CD4-positive, alpha-beta T cell treated with Interleukin-4 for 4 hours (primary cell): ENCODE measurements around the gene SLC33A1.
A peak's percentile ranks its signal among the peaks of the same experiment; 100 is the strongest.
"Not testable (repeated sequence)": the region's sequence is repeated elsewhere in the genome, so short reads cannot be mapped to it uniquely, and the experiment has no call there.

ENCODE experiments used
- DNase-seq: peaks from one replicate; pipeline ENCODE4 v3.0.0-alpha.2; 2020

SLC33A1 gene

DNA sequence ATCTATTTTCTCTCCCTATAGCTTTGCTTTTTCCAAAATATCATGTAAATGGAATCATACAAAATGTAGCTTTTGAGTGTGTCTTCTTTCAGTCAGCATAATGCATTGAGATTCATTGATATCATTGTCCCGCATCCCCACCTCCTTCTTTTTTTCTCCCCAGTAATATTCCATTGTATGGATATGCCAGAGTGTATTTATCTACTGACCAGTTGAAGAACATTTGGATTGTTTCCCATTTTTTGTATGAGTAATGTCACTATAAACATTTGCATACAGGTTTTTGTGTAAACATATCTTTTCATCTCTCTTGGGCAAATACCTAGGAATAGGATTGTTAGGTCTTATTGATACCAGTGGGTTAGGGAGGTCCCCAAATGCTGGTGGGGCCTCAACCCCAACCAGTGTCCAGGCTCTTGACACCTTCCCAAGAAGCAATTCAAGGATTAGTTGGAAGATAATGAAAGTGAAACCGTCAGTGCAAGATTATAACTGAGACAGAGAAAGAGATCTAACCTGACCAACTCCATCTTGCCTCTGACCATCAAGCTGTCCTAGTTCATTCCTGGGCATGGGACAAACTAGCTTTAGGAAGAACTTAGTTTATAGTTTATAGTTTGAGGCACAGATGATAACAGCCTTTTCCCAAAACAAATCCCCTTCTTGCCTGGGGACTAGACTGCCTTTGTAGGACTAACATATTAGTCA, 7.4 kb upstream of the SLC33A1 start:
- DNase-seq: no peak

DNA sequence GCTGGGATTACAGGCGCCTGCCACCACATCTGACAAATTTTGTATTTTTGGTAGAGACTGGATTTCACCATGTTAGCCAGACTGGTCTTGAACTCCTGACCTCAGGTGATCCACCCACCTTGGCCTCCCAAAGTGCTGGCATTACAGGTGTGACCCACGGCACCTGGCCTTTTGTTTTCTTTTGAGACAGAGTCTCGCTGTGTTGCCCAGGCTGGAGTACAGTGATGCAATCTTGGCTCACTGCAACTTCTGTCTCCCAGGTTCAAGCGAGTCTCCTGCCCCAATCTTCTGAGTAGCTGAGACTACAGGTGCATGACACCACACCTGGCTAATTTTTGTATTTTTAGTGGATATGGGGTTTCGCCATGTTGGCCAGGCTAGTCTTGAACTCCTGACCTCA, 6.2 kb upstream of the SLC33A1 start:
- not testable (repeated sequence) for DNase-seq

DNA sequence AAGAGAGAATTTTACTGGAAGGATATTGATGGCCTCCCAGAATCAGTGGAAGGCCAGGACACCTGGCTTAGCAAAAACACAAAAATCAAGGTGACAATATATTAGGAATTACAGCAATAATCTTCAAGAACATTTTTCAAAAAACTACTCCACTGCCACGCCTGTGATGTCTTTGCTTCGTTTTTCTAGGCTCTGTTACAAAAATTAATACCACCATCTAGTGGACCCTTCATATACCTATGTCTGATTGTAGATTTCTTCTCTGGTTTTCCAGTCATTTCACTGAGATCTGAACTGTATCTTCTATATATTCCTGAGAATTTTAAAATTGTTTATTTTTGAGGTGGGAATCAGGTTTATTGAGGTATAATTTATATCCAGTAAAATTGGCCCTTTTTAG, 5.6 kb upstream of the SLC33A1 start:
- DNase-seq: peak; percentile 24

DNA sequence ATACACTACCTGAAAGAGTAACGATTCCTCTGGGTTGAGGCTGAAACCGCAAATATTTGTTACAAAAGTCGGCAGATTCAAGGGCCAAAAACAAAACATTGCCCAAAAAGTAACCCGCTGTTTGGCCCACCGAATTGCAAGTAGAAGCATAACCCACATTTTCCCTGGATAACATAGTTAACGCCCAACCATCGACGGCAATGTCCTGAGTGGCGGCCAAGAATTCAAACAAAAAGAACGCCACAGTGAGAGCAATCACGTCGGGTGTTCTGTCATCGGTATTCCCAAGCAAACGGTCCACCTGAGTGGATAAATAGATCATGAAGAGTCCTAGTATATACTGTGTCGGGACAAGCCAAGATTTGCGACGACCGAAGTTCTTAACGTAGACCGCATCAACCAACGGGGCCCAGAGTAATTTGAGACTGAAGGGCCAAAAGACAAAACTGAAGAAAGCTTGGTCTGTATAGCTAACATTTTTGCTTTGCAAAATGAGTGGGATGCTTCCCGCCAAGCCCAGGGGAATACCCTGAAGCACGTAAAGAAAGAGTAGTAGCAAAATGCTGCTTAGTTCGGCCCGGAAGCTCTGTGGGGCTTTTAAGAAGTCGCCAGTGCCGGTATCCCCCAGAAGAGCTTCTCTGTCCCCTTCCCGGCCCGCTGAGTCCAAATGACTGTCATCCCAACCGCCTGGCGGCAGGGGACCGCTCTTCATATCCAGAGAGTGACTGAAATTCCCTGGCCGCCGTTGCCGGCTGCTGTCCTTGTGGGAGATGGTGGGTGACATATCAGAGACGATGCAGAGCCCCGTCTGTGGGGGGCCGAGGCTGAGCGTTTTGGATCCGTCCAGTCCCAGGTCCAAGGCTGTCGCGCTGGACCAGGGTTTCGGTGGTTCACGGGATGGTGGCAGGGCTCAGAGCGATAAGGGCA, 750 bp downstream of the SLC33A1 start:
- DNase-seq: peak; percentile 14

DNA sequence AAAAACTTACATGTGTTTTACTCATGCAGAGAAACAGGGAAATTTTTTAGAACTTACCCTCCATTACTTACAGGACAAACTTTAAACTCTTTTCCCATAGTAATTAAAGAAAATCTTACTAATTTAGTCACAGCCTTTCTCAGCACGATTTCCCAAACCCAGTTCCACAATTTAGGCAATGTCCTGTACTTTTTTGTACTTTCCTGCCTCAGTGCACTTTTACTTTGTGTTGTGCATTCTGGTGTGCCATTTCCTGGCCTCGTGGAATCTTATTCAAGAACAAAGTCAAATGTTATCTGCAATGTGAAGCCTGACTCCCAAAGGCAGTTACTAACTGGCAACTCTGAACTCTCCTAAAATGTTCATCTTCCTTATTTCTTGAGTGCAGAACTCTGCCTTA, 1.9 kb downstream of the SLC33A1 start:
- DNase-seq: no peak

DNA sequence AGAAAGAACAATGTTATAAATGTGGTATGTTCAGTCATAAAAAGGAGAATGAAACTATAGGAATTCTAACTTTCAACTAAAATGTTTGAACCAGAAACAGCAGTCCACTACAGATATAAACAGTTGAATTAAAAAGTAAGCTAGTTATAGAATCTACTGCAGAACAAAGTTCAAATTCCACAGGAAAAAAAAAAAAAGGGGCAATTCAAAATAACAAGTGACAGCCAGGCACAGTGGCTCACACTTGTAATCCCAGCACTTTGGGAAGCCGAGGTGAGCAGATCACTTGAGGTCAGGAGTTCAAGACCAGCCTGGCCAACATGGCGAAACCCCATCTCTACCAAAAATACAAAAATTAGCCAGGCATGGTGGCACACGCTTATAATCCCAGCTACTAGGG, 4.8 kb downstream of the SLC33A1 start:
- DNase-seq: not testable (repeated sequence)

DNA sequence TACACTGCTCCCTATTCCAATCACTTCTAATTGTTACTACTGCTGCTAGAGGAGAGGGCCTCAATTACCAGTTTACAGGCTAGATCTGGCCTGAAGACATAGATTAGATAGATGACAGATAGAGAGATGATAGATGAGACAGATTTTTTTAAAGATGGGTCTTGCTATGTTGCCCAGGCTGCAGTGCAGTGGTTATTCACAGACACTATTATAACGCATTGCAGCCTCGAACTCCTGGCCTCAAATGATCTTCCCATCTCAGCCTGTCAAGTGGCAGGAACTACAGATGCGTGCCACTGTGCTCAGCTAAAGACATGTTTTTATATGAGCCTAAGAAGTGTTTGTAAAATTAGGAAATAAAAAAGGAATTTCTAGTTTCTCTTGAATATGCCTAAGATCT, 6.2 kb downstream of the SLC33A1 start:
- DNase-seq: no peak

DNA sequence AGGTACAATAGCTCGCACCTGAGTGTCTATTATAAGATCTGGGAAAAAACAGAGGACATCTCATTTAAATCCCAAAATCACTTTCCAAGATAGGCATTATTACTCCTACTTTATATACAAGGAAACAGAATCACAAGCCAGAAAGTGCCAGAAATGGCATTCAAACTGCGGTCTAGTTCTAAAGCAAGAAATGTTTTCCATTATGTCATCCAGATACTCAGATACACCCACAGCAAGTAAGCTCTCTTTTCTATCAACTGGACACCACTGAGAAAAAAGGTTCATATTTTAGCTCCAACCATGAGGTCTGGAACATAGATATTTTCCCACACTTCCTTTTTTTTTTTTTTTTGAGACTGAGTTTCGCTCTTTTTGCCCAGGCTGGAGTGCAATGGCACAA, 8.1 kb downstream of the SLC33A1 start:
- DNase-seq: no peak

DNA sequence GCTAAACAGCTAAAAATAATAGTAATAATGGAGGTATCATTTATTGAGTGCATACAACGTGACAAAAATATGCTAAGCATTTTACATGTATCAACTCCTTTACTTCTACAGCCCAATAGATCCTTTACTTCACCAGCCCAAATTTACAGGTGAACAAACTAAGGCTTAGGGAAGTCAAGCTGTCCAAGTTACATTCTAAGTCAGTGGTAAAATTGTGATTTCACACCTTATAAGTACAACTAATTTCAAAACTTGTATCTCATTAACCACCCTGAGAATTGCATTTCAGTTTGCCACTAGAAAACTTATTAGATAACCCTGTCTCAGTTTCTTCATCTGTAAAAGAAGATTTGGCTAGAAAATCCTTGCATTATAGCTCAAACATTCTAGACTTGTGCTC, 10.7 kb downstream of the SLC33A1 start:
- no peak for DNase-seq

DNA sequence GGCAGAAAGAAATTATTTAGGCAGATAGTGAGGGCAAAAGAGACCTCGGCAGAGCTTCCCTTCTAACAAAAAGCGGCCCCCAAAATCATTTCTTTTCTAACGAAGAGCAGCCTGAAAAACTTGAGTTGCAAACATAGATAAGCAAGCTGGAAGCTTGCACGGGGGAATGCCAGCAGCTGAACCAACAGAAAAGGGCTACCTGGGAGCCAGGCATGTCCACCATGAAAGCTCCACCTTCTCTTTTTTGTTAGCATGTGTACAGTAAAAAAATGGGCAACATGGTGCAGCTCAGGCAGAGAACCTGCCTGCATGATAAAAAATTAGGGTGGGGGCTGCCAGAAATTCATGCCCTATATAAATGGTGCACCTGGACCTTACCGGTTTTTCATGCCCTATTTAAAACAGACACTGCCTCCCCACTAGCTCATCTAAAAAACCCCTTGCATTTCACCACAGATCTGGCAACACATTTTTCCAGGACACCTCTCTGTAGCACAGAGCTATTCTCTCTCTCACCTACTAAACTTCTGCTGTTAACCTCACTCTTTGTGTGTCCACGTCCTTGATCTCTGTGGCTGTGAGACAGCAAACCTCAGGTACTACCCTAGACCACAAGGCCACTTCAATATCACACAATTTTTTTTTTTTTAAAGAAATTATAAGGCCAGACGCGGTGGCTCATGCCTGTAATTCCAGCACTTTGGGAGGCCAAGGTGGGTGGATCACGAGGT, 18.7 kb downstream of the SLC33A1 start:
- no peak for DNase-seq

DNA sequence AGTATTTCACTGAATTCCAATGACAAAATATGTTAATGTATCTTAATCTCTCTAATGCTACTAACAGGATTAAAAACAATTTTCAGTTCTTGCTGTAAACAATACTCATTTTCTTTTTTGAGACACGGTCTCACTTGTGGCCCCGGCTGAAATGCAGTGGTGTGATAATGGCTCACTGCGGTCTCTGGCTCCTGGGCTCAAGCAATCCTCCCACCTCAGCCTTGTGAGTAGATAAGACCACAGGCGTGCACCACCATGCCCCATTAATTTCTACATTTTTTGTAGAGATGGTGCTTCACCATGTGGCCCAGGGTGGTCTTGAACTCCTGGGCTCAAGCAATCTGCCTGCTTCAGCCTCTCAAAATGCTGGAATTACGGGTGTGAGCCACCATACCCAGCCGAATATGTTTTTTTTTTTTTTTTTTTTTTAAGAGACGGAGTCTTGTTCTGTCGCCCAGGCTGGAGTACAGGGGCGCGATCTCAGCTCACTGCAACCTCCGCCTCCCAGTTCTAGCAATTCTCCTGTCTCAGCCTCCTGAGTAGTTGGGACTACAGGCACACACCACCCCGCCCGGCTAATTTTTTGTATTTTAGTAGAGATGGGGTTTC, 25.6 kb downstream of the SLC33A1 start:
- not testable (repeated sequence) for DNase-seq

DNA sequence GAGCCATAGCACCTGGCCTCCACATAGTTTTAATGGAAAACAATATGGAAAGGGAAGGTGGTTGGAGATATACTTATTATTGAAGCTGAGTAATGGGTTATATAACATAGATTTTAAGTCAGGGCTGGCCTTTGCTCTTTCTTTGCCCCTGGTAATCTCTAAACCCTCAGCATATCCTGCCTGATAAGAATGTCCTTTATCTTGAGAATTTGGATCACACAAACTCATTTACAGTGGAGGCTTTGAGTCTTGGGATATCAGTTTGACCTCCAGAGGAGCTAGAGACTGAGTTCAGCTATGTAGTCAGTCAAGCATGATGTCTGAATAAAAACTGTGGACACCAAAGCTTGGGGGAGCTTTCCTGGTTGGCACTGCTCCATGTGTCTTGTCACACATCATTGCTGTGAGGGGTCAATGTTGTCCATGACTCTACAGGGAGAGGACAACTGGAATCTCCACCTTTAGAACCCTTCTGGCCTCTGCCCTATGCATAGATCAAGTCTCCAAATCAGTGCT, 39.1 kb downstream of the SLC33A1 start:
- no peak for DNase-seq

DNA sequence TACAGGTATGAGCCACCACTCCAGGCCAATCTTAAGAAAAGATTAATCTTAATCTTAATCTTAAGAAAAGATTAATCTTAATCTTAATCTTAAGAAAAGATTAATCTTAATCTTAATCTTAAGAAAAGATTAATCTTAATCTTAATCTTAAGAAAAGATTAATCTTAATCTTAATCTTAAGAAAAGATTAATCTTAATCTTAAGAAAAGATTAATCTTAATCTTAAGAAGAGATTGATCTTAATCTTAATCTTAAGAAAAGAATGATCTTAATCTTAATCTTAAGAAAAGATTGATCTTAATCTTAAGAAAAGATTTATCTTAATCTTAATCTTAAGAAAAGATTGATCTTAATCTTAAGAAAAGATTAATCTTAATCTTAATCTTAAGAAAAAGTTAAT, 41.0 kb downstream of the SLC33A1 start:
- DNase-seq: not testable (repeated sequence)

DNA sequence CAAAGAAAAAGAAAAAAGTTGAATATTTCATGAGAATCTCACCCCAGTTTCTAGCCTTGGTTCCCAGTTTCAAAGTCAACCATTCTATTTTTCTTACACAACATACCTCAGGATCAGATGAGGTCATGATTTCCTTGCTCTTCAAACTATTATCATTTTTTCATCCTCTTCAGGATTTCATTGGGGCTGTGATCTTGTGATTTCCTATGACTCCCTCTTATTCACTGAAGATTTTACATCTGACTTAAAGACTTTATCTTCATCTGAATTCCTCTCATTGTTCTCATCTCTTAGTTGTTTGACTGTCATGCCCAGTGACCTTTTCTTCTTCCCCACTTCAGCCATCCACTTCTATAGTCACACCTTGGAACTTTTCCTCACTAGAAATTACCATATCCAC, 45.0 kb downstream of the SLC33A1 start:
- no peak for DNase-seq

DNA sequence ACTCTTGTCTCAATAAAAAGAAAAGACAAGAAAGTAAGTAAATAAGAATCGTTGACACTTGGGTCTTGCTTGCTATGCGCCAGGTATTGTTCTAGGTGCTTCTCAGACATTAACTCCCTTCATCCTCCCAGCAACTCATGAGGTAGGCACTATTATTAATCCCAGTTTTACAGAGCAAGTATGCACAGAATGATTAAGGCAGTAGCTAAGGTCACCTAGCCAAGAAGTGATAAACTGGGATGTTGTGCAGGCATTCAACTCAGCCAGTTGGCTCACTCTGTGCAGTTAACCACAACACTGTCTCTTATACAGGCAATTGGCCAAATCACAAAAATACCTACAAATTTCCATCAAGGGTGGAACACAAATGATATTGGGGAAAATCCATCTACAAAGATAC, 46.4 kb downstream of the SLC33A1 start:
- no peak for DNase-seq

DNA sequence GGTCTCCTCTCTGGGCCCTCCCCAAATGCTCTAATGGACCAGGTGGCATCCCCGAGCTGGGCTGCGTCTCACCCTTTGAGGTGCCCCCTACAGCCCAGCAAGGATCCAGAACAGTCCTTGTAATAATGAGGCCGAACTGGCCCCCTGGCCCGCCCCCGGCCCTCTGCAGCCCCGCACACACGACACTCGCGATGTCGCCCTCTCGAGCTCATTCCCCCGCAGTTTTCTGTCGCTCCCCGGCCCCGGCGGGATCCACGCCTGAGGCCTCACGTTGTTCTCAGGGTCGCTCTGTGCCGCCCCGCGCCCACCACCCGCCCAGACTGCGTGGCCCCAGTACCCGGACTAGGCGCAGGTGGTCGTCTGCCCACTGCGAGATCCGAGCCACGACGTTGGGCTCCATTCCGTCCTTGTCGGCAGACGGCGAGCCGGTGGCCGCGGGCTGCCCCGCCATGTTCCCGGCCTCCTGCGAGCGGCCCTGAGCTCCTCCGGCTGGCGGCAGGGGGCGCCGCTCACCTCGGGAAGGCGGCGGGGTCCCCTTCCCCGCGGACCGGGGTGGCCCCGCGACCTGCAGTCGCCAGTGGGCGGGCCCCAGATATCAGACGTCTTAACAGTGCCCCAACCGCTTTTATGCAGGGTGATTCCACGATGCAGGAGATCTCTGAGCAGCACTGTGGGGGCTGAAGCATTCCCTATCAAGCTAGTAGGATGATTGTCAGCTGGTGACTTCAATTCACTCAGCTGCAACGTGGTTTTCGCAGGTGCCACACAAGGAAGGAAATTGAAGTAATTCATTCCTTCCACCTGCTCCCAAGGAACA, 48.2 kb downstream of the SLC33A1 start, which contains the start of gene C3orf33:
TSS of gene C3orf33 (minus strand) at position 477 of the 817 bp plus-strand sequence. CDS start at position 451, 26 bp downstream.
- DNase-seq: peak; percentile 71

DNA sequence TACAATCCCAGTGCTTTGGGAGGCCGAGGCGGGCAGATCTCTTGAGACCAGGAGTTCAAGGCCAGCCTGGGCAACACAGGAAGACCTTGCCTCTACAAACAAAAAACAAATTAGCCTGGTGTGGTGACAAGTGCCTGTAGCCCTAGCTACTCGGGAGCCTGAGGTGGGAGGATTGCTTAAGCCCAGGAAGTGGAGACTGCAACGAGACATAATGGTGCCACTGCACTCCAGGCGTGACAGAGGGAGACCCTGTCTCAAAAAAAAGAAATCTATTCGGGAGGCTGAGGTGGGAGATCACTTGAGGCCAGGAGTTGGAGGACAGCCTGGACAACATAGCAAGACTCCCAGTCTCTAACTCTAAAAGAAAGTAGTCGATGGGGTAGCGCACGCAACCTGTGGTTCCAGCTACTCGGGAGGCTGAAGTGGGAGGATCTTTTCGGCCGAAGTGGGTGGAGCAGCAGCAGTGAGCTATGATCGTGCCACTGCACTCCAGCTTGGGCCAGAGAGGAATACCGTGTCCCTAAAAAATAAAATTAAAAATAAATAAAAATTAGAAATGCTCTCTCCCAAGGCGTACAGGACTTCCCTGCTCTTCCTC, 48.9 kb downstream of the SLC33A1 start:
- DNase-seq: peak; percentile 15

DNA sequence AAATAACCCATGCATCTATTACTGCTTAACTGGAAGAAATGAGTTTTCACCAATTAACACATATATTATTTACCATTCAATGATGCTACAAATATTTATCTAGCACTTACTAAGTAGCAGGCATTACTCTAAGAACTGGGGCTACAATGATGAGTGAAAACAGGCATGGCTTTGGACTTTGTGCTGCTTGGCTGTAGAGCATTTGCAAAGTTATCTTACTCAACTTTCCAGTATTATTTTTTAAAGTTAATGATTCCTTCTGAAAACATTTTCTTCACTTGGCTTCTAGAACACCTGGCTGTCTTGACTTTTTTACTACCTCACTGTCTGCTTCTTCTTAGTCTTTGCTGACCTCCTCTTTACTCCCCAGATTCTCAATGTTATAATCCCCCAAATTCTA, 49.9 kb downstream of the SLC33A1 start:
- DNase-seq: no peak

DNA sequence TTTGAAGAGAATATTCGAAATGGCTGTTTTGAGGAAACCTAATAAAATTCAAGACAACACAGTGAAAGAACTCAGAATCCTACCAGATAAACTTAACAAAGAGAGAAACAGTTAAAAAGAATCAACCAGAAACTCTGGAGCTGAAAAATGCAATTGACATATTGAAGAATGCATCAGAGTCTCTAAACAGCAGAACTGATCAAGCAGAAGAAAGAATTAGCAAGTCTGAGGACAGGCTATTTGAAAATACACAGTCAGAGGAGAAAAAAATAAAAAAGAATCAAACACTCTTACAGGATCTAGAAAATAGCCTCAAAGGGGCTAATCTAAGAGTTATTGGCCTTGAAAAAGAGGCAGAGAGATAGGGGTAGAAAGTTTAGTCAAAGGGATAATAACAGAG, 61.7 kb downstream of the SLC33A1 start:
- DNase-seq: no peak

DNA sequence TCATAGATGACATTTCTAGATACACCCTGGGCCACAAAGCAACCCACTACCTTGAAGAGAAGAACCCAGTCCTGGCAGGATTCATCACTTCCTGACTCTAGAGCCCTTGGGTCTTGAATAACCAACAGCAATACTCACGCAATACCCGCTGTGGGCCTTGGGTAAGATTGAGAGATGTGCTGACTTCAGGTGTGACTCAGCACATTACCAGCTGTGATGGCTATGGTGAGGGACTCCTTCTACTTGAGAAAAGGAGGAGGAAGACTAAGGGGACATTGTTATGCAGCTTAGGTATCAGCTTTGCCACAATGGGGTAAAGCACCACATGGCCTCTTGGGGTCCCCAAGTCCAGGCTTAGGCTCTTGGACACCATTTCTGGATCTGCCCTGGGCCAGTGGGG, 63.0 kb downstream of the SLC33A1 start:
- DNase-seq: no peak

DNA sequence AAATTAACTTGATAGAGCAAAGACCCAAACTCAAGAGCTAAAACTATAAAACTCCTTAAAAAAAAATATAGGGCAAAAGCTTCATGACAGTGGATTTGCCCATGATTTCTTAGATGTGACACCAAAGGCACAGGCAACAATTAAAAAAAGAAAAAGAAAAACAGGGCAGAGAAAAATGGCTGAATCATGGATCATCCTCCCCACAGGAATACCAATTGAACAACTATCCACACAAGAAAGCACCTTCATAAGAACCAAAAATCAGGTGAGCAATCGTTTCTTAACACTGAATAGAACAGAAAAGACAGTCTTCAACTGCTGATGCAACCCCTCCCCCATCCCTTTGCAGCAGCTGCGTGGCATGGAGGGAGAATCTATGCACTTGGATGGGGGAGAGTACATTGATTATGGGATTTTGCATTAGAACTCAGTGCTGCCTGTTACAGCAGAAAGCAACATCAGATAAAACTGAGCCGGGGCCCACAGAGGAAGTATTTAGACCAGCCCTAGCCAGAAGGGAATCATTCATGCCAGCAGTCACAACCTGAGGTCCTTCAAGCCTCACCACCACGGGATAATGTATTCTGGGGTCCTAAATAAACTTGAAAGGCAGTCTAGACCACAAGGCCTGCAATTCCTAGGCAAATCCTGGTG, 63.8 kb downstream of the SLC33A1 start:
- no peak for DNase-seq
